Measurements from ENCODE around the gene ECI2. TPM values are rescaled to one million over a fixed set of nuclear protein-coding genes. Genes with fewer than 3 reads are reported as not detected.
"Not testable (repeated sequence)": the region's sequence is repeated elsewhere in the genome, so short reads cannot be mapped to it uniquely, and the experiment has no call there.

Gene ECI2
- total and polyA plus RNA-seq, 2 experiments from 2014 or later, result 63.7 to 102 TPM

DNA sequence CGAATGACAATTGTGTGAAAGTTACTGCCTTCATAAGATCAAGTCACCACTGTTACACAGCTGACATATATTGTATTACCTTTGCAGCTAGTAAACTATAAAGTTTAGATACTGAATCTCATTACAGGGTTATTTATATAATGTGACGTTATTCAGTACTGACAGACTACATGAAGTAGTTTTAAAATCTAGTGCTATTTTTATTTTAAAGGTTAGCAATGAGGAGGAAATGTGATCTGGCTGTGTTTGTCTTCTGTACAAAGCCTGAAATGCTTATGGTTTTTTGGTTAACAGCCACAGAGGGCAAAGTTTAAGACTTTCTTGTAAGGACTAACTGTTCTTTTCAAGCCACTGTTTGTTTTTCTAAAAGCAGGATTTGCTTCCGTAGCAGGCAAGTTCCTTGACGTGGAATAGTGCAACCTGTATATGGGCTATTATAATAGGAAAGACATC lies 26.0 kb downstream of the ECI2 start:
- H2AFZ ChIP-seq; H4K20me1 ChIP-seq (replicated peaks; ENCODE audit: insufficient read depth); H3K79me2 ChIP-seq (replicated peaks; ENCODE audit: insufficient read depth); DNase-seq (ENCODE audit: low spot score); H3K36me3 Mint-ChIP-seq (ENCODE audit: low read depth); H3K27ac Mint-ChIP-seq; H3K9me3 Mint-ChIP-seq; H3F3A ChIP-seq (replicated peaks; ENCODE audit: low read depth); H3K4me3 ChIP-seq; H3K36me3 ChIP-seq (ENCODE audit: insufficient read depth); H3K27me3 ChIP-seq (ENCODE audit: insufficient read depth); H3K27ac ChIP-seq (ENCODE audit: low read depth); H3K4me1 ChIP-seq (ENCODE audit: insufficient read depth); H3K4me3 Mint-ChIP-seq; H3K4me2 ChIP-seq; H3K9me2 ChIP-seq (ENCODE audit: insufficient read depth); ATAC-seq; H3K27me3 Mint-ChIP-seq (ENCODE audit: insufficient read depth, low read depth, poor library complexity); H3K4me1 Mint-ChIP-seq: not testable (repeated sequence)

DNA sequence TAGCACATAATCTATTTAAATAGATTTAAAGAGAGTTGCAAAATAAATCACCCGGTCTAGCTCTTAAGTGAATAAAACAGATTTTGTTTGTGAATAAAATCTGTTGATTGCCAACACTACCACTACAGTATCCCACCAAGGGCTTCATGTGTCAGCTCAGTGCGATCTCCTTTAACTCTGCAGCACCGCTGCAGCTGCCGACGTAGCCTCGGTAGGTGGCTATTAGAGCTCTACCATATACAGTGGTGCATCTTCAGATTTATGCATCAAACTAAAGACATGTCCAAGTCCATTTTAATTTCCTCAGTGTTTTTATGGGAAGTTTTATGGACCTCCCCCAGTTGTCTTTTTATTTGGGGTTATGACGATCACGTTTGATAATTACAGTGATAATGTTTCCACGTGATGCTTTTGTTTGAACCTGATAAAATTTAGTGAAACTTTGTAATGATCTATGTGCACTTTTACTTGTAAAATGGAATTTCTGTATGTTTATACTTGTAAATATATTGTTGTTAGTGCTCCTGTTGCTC lies 26.7 kb downstream of the ECI2 start:
- no peak overlapping the region for H3K27ac Mint-ChIP-seq
- Histone ChIP-seq H3K4me2 (no peak overlapping the region), H3K27me3 (ENCODE audit: insufficient read depth) (no peaks in the 10 kb centered on the region), H3K9me2 (ENCODE audit: insufficient read depth) (no peaks in the 10 kb centered on the region), H3K79me2 (replicated peaks; ENCODE audit: insufficient read depth) (no peaks in the 10 kb centered on the region), H3K4me3 (no peak overlapping the region), H4K20me1 (replicated peaks; ENCODE audit: insufficient read depth) (no peaks in the 10 kb centered on the region), H3F3A (replicated peaks; ENCODE audit: low read depth) (no peaks in the 10 kb centered on the region), H3K27ac (ENCODE audit: low read depth) (no peak overlapping the region), H2AFZ (no peak overlapping the region), H3K4me1 (ENCODE audit: insufficient read depth) (no peaks in the 10 kb centered on the region), H3K36me3 (ENCODE audit: insufficient read depth) (no peaks in the 10 kb centered on the region)
- no peak overlapping the region for H3K4me3 Mint-ChIP-seq
- H3K4me1 Mint-ChIP-seq, result no peaks in the 10 kb centered on the region; the same call in 2 of the 3 replicates
- H3K27me3 Mint-ChIP-seq (ENCODE audit: insufficient read depth, low read depth, poor library complexity), result no peaks in the 10 kb centered on the region
- ATAC-seq, result peak; percentile 35; the same call in 1 of the 3 replicates
- H3K9me3 Mint-ChIP-seq, result no peaks in the 10 kb centered on the region
- TF ChIP-seq POLR2AphosphoS5 (IDR thresholded peaks at IDR 0.05; ENCODE audit: low read depth) (no peak), JUNB (IDR thresholded peaks at IDR 0.05; ENCODE audit: unreplicated experiment) (no peak), ZNF331 (CRISPR knock-in tag; IDR thresholded peaks at IDR 0.05; ENCODE audit: low read depth) (no peak)
- TF ChIP-seq, protein P1, sequence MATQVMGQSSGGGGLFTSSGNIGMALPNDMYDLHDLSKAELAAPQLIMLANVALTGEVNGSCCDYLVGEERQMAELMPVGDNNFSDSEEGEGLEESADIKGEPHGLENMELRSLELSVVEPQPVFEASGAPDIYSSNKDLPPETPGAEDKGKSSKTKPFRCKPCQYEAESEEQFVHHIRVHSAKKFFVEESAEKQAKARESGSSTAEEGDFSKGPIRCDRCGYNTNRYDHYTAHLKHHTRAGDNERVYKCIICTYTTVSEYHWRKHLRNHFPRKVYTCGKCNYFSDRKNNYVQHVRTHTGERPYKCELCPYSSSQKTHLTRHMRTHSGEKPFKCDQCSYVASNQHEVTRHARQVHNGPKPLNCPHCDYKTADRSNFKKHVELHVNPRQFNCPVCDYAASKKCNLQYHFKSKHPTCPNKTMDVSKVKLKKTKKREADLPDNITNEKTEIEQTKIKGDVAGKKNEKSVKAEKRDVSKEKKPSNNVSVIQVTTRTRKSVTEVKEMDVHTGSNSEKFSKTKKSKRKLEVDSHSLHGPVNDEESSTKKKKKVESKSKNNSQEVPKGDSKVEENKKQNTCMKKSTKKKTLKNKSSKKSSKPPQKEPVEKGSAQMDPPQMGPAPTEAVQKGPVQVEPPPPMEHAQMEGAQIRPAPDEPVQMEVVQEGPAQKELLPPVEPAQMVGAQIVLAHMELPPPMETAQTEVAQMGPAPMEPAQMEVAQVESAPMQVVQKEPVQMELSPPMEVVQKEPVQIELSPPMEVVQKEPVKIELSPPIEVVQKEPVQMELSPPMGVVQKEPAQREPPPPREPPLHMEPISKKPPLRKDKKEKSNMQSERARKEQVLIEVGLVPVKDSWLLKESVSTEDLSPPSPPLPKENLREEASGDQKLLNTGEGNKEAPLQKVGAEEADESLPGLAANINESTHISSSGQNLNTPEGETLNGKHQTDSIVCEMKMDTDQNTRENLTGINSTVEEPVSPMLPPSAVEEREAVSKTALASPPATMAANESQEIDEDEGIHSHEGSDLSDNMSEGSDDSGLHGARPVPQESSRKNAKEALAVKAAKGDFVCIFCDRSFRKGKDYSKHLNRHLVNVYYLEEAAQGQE (IDR thresholded peaks at IDR 0.05; ENCODE audit: unreplicated experiment), result no peak
- TF ChIP-seq, protein P2, sequence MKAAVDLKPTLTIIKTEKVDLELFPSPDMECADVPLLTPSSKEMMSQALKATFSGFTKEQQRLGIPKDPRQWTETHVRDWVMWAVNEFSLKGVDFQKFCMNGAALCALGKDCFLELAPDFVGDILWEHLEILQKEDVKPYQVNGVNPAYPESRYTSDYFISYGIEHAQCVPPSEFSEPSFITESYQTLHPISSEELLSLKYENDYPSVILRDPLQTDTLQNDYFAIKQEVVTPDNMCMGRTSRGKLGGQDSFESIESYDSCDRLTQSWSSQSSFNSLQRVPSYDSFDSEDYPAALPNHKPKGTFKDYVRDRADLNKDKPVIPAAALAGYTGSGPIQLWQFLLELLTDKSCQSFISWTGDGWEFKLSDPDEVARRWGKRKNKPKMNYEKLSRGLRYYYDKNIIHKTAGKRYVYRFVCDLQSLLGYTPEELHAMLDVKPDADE (IDR thresholded peaks at IDR 0.05), result no peak
- DNase-seq (ENCODE audit: low spot score), result no peak
- no peaks in the 10 kb centered on the region for H3K36me3 Mint-ChIP-seq (ENCODE audit: low read depth)

DNA sequence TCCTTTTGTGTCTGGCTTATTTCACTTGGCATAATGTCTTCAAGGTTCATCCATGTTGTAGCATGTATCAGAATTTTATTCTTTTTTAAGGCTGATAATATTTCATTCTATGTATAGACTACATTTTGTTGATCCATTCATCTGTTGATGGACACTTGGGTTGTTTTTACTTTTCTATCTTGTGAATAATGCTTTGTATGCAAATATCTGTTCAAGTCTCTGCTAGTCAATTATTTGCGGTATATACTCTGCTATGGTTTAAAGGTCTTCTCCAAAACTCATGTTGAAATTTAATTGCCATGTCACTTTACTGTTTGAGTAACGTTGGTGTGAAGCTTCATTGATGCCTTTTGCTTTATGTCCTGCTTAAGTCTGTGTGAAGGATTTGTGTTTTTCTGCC lies 27.5 kb downstream of the ECI2 start:
- Mint-ChIP-seq H3K9me3 (no peaks in the 10 kb centered on the region), H3K4me1 (no peaks in the 10 kb centered on the region; the same call in 2 of the 3 replicates), H3K27ac (no peak overlapping the region), H3K36me3 (ENCODE audit: low read depth) (no peaks in the 10 kb centered on the region), H3K27me3 (ENCODE audit: insufficient read depth, low read depth, poor library complexity) (no peaks in the 10 kb centered on the region), H3K4me3 (no peak overlapping the region)
- ATAC-seq (no peak), DNase-seq (ENCODE audit: low spot score) (peak; percentile 19)
- no peaks in the 10 kb centered on the region for H3K9me2 ChIP-seq (ENCODE audit: insufficient read depth)
- H3K79me2 ChIP-seq (replicated peaks; ENCODE audit: insufficient read depth), result no peaks in the 10 kb centered on the region
- H3K27ac ChIP-seq (ENCODE audit: low read depth), result no peak overlapping the region
- no peak overlapping the region for H3K4me3 ChIP-seq
- no peak overlapping the region for H3K4me2 ChIP-seq
- H4K20me1 ChIP-seq (replicated peaks; ENCODE audit: insufficient read depth), result no peaks in the 10 kb centered on the region
- H3K4me1 ChIP-seq (ENCODE audit: insufficient read depth), result no peaks in the 10 kb centered on the region
- H2AFZ ChIP-seq, result no peak overlapping the region
- H3F3A ChIP-seq (replicated peaks; ENCODE audit: low read depth), result no peaks in the 10 kb centered on the region
- H3K27me3 ChIP-seq (ENCODE audit: insufficient read depth), result no peaks in the 10 kb centered on the region
- no peaks in the 10 kb centered on the region for H3K36me3 ChIP-seq (ENCODE audit: insufficient read depth)
- TF ChIP-seq EZH2 (IDR thresholded peaks at IDR 0.05; ENCODE audit: low read depth, unreplicated experiment) (no peak), JUNB (IDR thresholded peaks at IDR 0.05; ENCODE audit: unreplicated experiment) (no peak), NANOG (IDR thresholded peaks at IDR 0.05; ENCODE audit: borderline replicate concordance) (no peak)

All from GM23338 (cell line).